H9 (cell line): ENCODE results near the gene MMP26. TPM values are rescaled to one million over a fixed set of nuclear protein-coding genes. Genes with fewer than 3 reads are reported as not detected.

Source experiments
- DNase-seq: peaks from one replicate; pipeline ENCODE4 v3.0.0-alpha.2; 2017
- H2AFZ ChIP-seq: one replicate; pipeline ENCODE4 v1.6.1; 2013; ENCODE audit warnings: mild to moderate bottlenecking, low read length, control low read depth, moderate library complexity
- H2AK5ac ChIP-seq: 2 replicates; pipeline ENCODE4 v1.6.1; 2013; ENCODE audit warnings: low read length, control low read depth, mixed read lengths; ENCODE audit not compliant: insufficient read length
- H2BK120ac ChIP-seq: one replicate; pipeline ENCODE4 v1.6.1; 2013; ENCODE audit warnings: low read depth, mild to moderate bottlenecking, low read length, control low read depth, inconsistent platforms; ENCODE audit not compliant: poor library complexity, severe bottlenecking
- H2BK12ac ChIP-seq: 2 replicates; pipeline ENCODE4 v1.6.1; 2013; ENCODE audit warnings: low read length, control low read depth, mixed read lengths, low read depth; ENCODE audit not compliant: insufficient read length
- H2BK15ac ChIP-seq: 2 replicates; pipeline ENCODE4 v1.6.1; 2013; ENCODE audit warnings: low read depth, low read length, control low read depth
- H2BK20ac ChIP-seq: one replicate; pipeline ENCODE4 v1.6.1; 2013; ENCODE audit warnings: low read depth, mild to moderate bottlenecking, low read length, control low read depth, inconsistent platforms; ENCODE audit not compliant: poor library complexity, severe bottlenecking
- H2BK5ac ChIP-seq: 2 replicates; pipeline ENCODE4 v1.6.1; 2013; ENCODE audit warnings: low read length, control low read depth, mixed read lengths; ENCODE audit not compliant: insufficient read length
- H3K14ac ChIP-seq: 2 replicates; pipeline ENCODE4 v1.6.1; 2013; ENCODE audit warnings: low read length, control low read depth; ENCODE audit not compliant: insufficient read depth
- H3K18ac ChIP-seq: 2 replicates; pipeline ENCODE4 v1.6.1; 2013; ENCODE audit warnings: low read depth, mild to moderate bottlenecking, mixed read lengths, low read length, control low read depth; ENCODE audit not compliant: insufficient read length
- H3K23ac ChIP-seq: 2 replicates; pipeline ENCODE4 v1.6.1; 2013; ENCODE audit warnings: low read length, control low read depth, mixed read lengths, low read depth; ENCODE audit not compliant: insufficient read length
- H3K23me2 ChIP-seq: 2 replicates; pipeline ENCODE4 v1.6.1; 2013; ENCODE audit warnings: low read depth, mild to moderate bottlenecking, mixed read lengths, low read length, control low read depth; ENCODE audit not compliant: insufficient read length, poor library complexity, severe bottlenecking
- H3K27ac ChIP-seq: 2 replicates; pipeline ENCODE4 v1.5.1; 2013; ENCODE audit warnings: low read length, control low read depth, mixed read lengths, low read depth; ENCODE audit not compliant: insufficient read length
- H3K27me3 ChIP-seq: 2 replicates; pipeline ENCODE4 v1.6.1; 2013; ENCODE audit warnings: low read length, control low read depth, inconsistent platforms; ENCODE audit not compliant: insufficient read depth
- H3K4ac ChIP-seq: 2 replicates; pipeline ENCODE4 v1.6.1; 2013; ENCODE audit warnings: low read depth, mild to moderate bottlenecking, control low read depth, inconsistent platforms, low read length, moderate library complexity
- H3K4me1 ChIP-seq: 2 replicates; pipeline ENCODE4 v1.6.1; 2013; ENCODE audit warnings: low read length, control low read depth, inconsistent platforms; ENCODE audit not compliant: insufficient read depth
- H3K4me2 ChIP-seq: 2 replicates; pipeline ENCODE4 v1.6.1; 2013; ENCODE audit warnings: low read length, control low read depth, mixed read lengths; ENCODE audit not compliant: insufficient read length, insufficient read depth
- H3K56ac ChIP-seq: 2 replicates; pipeline ENCODE4 v1.6.1; 2013; ENCODE audit warnings: low read depth, mild to moderate bottlenecking, mixed read lengths, low read length, control low read depth; ENCODE audit not compliant: insufficient read length
- H3K79me1 ChIP-seq: 2 replicates; pipeline ENCODE4 v1.6.1; 2013; ENCODE audit warnings: low read depth, mild to moderate bottlenecking, moderate library complexity, low read length, control low read depth, inconsistent platforms; ENCODE audit not compliant: insufficient read depth, poor library complexity, severe bottlenecking
- H3K79me2 ChIP-seq: 2 replicates; pipeline ENCODE4 v1.6.1; 2013; ENCODE audit warnings: low read length, control low read depth, inconsistent platforms; ENCODE audit not compliant: insufficient read depth
- H3K9ac ChIP-seq: 2 replicates; pipeline ENCODE4 v1.6.1; 2013; ENCODE audit warnings: low read length, control low read depth, mixed read lengths; ENCODE audit not compliant: insufficient read length; ENCODE audit errors: extremely low read depth
- H3K9me3 ChIP-seq: one replicate; pipeline ENCODE4 v1.6.1; 2013; ENCODE audit warnings: low read depth, low read length, inconsistent platforms; ENCODE audit not compliant: control insufficient read depth
- H3T11ph ChIP-seq: one replicate; pipeline ENCODE4 v1.6.1; 2013; ENCODE audit warnings: mild to moderate bottlenecking, low read length, control low read depth, inconsistent platforms
- H4K20me1 ChIP-seq: one replicate; pipeline ENCODE4 v1.6.1; 2013; ENCODE audit not compliant: control insufficient read depth, insufficient read length, insufficient read depth
- H4K5ac ChIP-seq: 2 replicates; pipeline ENCODE4 v1.6.1; 2013; ENCODE audit warnings: low read depth, mild to moderate bottlenecking, mixed read lengths, low read length, control low read depth; ENCODE audit not compliant: insufficient read length
- H4K8ac ChIP-seq: replicated peaks from 2 replicates; pipeline ENCODE4 v1.6.1; 2013; ENCODE audit warnings: low read length, control low read depth, mixed read lengths, low read depth; ENCODE audit not compliant: insufficient read length
- H4K91ac ChIP-seq: 2 replicates; pipeline ENCODE4 v1.6.1; 2013; ENCODE audit warnings: low read depth, mild to moderate bottlenecking, moderate library complexity, mixed read lengths, low read length, control low read depth; ENCODE audit not compliant: insufficient read length
- H3K27ac Mint-ChIP-seq, 3 experiments: 2 replicates in 2 of 3; 3 replicates in 1 of 3; pipeline ENCODE4 v1.8.0; 2020 to 2021; ENCODE audit warnings: mixed read lengths in 3 of 3, mild to moderate bottlenecking in 1 of 3, moderate library complexity in 1 of 3
- H3K27me3 Mint-ChIP-seq: 2 replicates; pipeline ENCODE4 v1.8.0; 2021; ENCODE audit warnings: low read depth, mild to moderate bottlenecking, moderate library complexity, mixed read lengths
- H3K36me3 Mint-ChIP-seq, 3 experiments: 2 replicates in 2 of 3; 3 replicates in 1 of 3; pipeline ENCODE4 v1.8.0; 2020 to 2021; ENCODE audit warnings: low read depth in 3 of 3, mixed read lengths in 3 of 3; ENCODE audit not compliant: insufficient read depth in 1 of 3
- H3K4me1 Mint-ChIP-seq, 2 experiments: 2 replicates each; pipeline ENCODE4 v1.8.0; 2020; ENCODE audit warnings: mixed read lengths in 2 of 2
- H3K4me3 Mint-ChIP-seq, 2 experiments: 2 replicates in 1 of 2; 3 replicates in 1 of 2; pipeline ENCODE4 v1.8.0; 2020 to 2021; ENCODE audit warnings: mild to moderate bottlenecking in 2 of 2, mixed read lengths in 2 of 2, moderate library complexity in 1 of 2
- H3K9me3 Mint-ChIP-seq, 2 experiments: 2 replicates in 1 of 2; 3 replicates in 1 of 2; pipeline ENCODE4 v1.8.0; 2020; ENCODE audit warnings: mild to moderate bottlenecking in 2 of 2, mixed read lengths in 2 of 2, moderate library complexity in 1 of 2
- WGBS: extraction: QIAGEN DNeasy Blood & Tissue Kit; methylation state at CpG from one replicate; pipeline ENCODE4 v1.1.7; 2013; ENCODE audit warnings: missing lambda C conversion rate, low lambda C conversion rate, mixed read lengths; ENCODE audit not compliant: insufficient read length; ENCODE audit errors: extremely low coverage; 5-methylcytosine and 5-hydroxymethylcytosine counted together
- total RNA-seq: library from RNA; stranded (reverse); gene quantifications from 2 replicates; pipeline ENCODE4 v1.2.1, GENCODE V29; 2021
- TF ChIP-seq, protein P1 (sequence below): fragments of 200-600 bp; sonication (generic); conservative IDR thresholded peaks from 3 replicates; pipeline ENCODE4 v1.8.0; 2021; ENCODE audit warnings: antibody characterized with exemption, mild to moderate bottlenecking

Gene MMP26
- total RNA-seq, 1 experiment from 2014 or later = not detected

DNA sequence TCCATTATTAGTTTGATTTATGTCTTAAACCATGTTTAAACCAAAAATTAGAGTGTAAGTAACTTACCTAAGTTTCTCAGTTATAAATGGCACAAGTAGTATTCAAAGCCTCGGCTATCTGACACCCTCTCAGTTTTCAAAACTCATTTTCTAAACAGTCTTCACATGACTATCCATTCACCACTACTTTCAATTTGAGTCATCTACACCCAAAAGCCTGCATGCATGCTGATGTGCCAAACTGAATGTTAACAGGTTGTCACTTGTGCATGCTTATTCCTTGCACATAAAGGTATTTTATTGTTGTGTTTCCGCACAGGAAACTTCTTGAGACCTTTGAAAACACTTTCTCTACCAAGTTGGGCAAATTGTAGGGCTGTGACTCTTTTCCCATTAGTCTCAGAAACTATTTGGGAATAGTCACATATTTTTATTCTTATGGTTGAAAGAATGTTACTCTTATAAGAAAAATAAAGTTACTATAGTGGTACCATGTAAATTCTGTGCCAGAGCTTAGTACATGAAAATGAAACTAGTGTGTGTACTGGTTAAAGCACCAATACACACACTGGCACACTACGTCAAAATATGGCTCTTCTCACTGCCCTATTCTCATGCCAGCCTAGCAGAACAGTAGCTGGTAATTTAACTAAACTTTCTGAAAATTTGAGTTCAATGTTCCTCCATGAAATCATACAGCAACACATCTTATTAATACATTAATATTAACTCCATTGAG, 4.7 kb upstream of the MMP26 start:
- H2BK20ac ChIP-seq = no peak overlapping the region
- no peaks in the 10 kb centered on the region for H3K27me3 ChIP-seq
- TF ChIP-seq, protein P1, sequence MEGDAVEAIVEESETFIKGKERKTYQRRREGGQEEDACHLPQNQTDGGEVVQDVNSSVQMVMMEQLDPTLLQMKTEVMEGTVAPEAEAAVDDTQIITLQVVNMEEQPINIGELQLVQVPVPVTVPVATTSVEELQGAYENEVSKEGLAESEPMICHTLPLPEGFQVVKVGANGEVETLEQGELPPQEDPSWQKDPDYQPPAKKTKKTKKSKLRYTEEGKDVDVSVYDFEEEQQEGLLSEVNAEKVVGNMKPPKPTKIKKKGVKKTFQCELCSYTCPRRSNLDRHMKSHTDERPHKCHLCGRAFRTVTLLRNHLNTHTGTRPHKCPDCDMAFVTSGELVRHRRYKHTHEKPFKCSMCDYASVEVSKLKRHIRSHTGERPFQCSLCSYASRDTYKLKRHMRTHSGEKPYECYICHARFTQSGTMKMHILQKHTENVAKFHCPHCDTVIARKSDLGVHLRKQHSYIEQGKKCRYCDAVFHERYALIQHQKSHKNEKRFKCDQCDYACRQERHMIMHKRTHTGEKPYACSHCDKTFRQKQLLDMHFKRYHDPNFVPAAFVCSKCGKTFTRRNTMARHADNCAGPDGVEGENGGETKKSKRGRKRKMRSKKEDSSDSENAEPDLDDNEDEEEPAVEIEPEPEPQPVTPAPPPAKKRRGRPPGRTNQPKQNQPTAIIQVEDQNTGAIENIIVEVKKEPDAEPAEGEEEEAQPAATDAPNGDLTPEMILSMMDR = no peak
- no peak overlapping the region for H2BK12ac ChIP-seq
- H3K4me1 ChIP-seq = peaks cover 4% of the 10 kb centered on the region; the same call in 1 of the 2 replicates
- no peaks in the 10 kb centered on the region for H3K79me2 ChIP-seq
- no peak overlapping the region for H2AFZ ChIP-seq
- WGBS = no CpG with 5 or more reads among the region's 3 CpGs
- no peaks in the 10 kb centered on the region for H3K79me1 ChIP-seq
- H3K23me2 ChIP-seq = no peaks in the 10 kb centered on the region
- H3K4me3 Mint-ChIP-seq = no peak overlapping the region
- H3K23ac ChIP-seq = no peak overlapping the region
- H3K4me1 Mint-ChIP-seq = peaks cover 14 to 17% of the 10 kb centered on the region in 2 experiments
- no peak overlapping the region for H4K8ac ChIP-seq
- no peak overlapping the region for H2BK5ac ChIP-seq
- no peak overlapping the region for H3K14ac ChIP-seq
- no peaks in the 10 kb centered on the region for H4K20me1 ChIP-seq
- no peak overlapping the region for H2BK15ac ChIP-seq
- H3K9ac ChIP-seq = no peak overlapping the region
- H3K4ac ChIP-seq = no peak overlapping the region
- no peak overlapping the region for H2BK120ac ChIP-seq
- H3K27ac ChIP-seq = no peak overlapping the region
- no peak overlapping the region for H4K91ac ChIP-seq
- H2AK5ac ChIP-seq = no peak overlapping the region
- H3K18ac ChIP-seq = no peak overlapping the region
- H3K4me2 ChIP-seq = no peak overlapping the region
- no peak overlapping the region for H3K56ac ChIP-seq
- no peaks in the 10 kb centered on the region for H3K27me3 Mint-ChIP-seq
- H3K36me3 Mint-ChIP-seq = no peaks in the 10 kb centered on the region
- no peak overlapping the region for H4K5ac ChIP-seq
- no peaks in the 10 kb centered on the region; a peak in 1 of 5 replicates for H3K9me3 Mint-ChIP-seq
- no peak overlapping the region for H3T11ph ChIP-seq
- no peak overlapping the region for H3K27ac Mint-ChIP-seq
- no peaks in the 10 kb centered on the region for H3K9me3 ChIP-seq
- no peak for DNase-seq
